H9 (cell line): ENCODE results near the gene COL4A4. TPM values are rescaled to one million over a fixed set of nuclear protein-coding genes. Genes with fewer than 3 reads are reported as not detected.

Source experiments
- DNase-seq: peaks from one replicate; pipeline ENCODE4 v3.0.0-alpha.2; 2017
- H2AFZ ChIP-seq: one replicate; pipeline ENCODE4 v1.6.1; 2013; ENCODE audit warnings: mild to moderate bottlenecking, low read length, control low read depth, moderate library complexity
- H2AK5ac ChIP-seq: 2 replicates; pipeline ENCODE4 v1.6.1; 2013; ENCODE audit warnings: low read length, control low read depth, mixed read lengths; ENCODE audit not compliant: insufficient read length
- H2BK120ac ChIP-seq: one replicate; pipeline ENCODE4 v1.6.1; 2013; ENCODE audit warnings: low read depth, mild to moderate bottlenecking, low read length, control low read depth, inconsistent platforms; ENCODE audit not compliant: poor library complexity, severe bottlenecking
- H2BK12ac ChIP-seq: 2 replicates; pipeline ENCODE4 v1.6.1; 2013; ENCODE audit warnings: low read length, control low read depth, mixed read lengths, low read depth; ENCODE audit not compliant: insufficient read length
- H2BK15ac ChIP-seq: 2 replicates; pipeline ENCODE4 v1.6.1; 2013; ENCODE audit warnings: low read depth, low read length, control low read depth
- H2BK20ac ChIP-seq: one replicate; pipeline ENCODE4 v1.6.1; 2013; ENCODE audit warnings: low read depth, mild to moderate bottlenecking, low read length, control low read depth, inconsistent platforms; ENCODE audit not compliant: poor library complexity, severe bottlenecking
- H2BK5ac ChIP-seq: 2 replicates; pipeline ENCODE4 v1.6.1; 2013; ENCODE audit warnings: low read length, control low read depth, mixed read lengths; ENCODE audit not compliant: insufficient read length
- H3K14ac ChIP-seq: 2 replicates; pipeline ENCODE4 v1.6.1; 2013; ENCODE audit warnings: low read length, control low read depth; ENCODE audit not compliant: insufficient read depth
- H3K18ac ChIP-seq: 2 replicates; pipeline ENCODE4 v1.6.1; 2013; ENCODE audit warnings: low read depth, mild to moderate bottlenecking, mixed read lengths, low read length, control low read depth; ENCODE audit not compliant: insufficient read length
- H3K23ac ChIP-seq: 2 replicates; pipeline ENCODE4 v1.6.1; 2013; ENCODE audit warnings: low read length, control low read depth, mixed read lengths, low read depth; ENCODE audit not compliant: insufficient read length
- H3K23me2 ChIP-seq: 2 replicates; pipeline ENCODE4 v1.6.1; 2013; ENCODE audit warnings: low read depth, mild to moderate bottlenecking, mixed read lengths, low read length, control low read depth; ENCODE audit not compliant: insufficient read length, poor library complexity, severe bottlenecking
- H3K27ac ChIP-seq: 2 replicates; pipeline ENCODE4 v1.5.1; 2013; ENCODE audit warnings: low read length, control low read depth, mixed read lengths, low read depth; ENCODE audit not compliant: insufficient read length
- H3K27me3 ChIP-seq: 2 replicates; pipeline ENCODE4 v1.6.1; 2013; ENCODE audit warnings: low read length, control low read depth, inconsistent platforms; ENCODE audit not compliant: insufficient read depth
- H3K4ac ChIP-seq: 2 replicates; pipeline ENCODE4 v1.6.1; 2013; ENCODE audit warnings: low read depth, mild to moderate bottlenecking, control low read depth, inconsistent platforms, low read length, moderate library complexity
- H3K4me1 ChIP-seq: 2 replicates; pipeline ENCODE4 v1.6.1; 2013; ENCODE audit warnings: low read length, control low read depth, inconsistent platforms; ENCODE audit not compliant: insufficient read depth
- H3K4me2 ChIP-seq: 2 replicates; pipeline ENCODE4 v1.6.1; 2013; ENCODE audit warnings: low read length, control low read depth, mixed read lengths; ENCODE audit not compliant: insufficient read length, insufficient read depth
- H3K56ac ChIP-seq: 2 replicates; pipeline ENCODE4 v1.6.1; 2013; ENCODE audit warnings: low read depth, mild to moderate bottlenecking, mixed read lengths, low read length, control low read depth; ENCODE audit not compliant: insufficient read length
- H3K79me1 ChIP-seq: 2 replicates; pipeline ENCODE4 v1.6.1; 2013; ENCODE audit warnings: low read depth, mild to moderate bottlenecking, moderate library complexity, low read length, control low read depth, inconsistent platforms; ENCODE audit not compliant: insufficient read depth, poor library complexity, severe bottlenecking
- H3K79me2 ChIP-seq: 2 replicates; pipeline ENCODE4 v1.6.1; 2013; ENCODE audit warnings: low read length, control low read depth, inconsistent platforms; ENCODE audit not compliant: insufficient read depth
- H3K9ac ChIP-seq: 2 replicates; pipeline ENCODE4 v1.6.1; 2013; ENCODE audit warnings: low read length, control low read depth, mixed read lengths; ENCODE audit not compliant: insufficient read length; ENCODE audit errors: extremely low read depth
- H3K9me3 ChIP-seq: one replicate; pipeline ENCODE4 v1.6.1; 2013; ENCODE audit warnings: low read depth, low read length, inconsistent platforms; ENCODE audit not compliant: control insufficient read depth
- H3T11ph ChIP-seq: one replicate; pipeline ENCODE4 v1.6.1; 2013; ENCODE audit warnings: mild to moderate bottlenecking, low read length, control low read depth, inconsistent platforms
- H4K20me1 ChIP-seq: one replicate; pipeline ENCODE4 v1.6.1; 2013; ENCODE audit not compliant: control insufficient read depth, insufficient read length, insufficient read depth
- H4K5ac ChIP-seq: 2 replicates; pipeline ENCODE4 v1.6.1; 2013; ENCODE audit warnings: low read depth, mild to moderate bottlenecking, mixed read lengths, low read length, control low read depth; ENCODE audit not compliant: insufficient read length
- H4K8ac ChIP-seq: replicated peaks from 2 replicates; pipeline ENCODE4 v1.6.1; 2013; ENCODE audit warnings: low read length, control low read depth, mixed read lengths, low read depth; ENCODE audit not compliant: insufficient read length
- H4K91ac ChIP-seq: 2 replicates; pipeline ENCODE4 v1.6.1; 2013; ENCODE audit warnings: low read depth, mild to moderate bottlenecking, moderate library complexity, mixed read lengths, low read length, control low read depth; ENCODE audit not compliant: insufficient read length
- H3K27ac Mint-ChIP-seq, 3 experiments: 2 replicates in 2 of 3; 3 replicates in 1 of 3; pipeline ENCODE4 v1.8.0; 2020 to 2021; ENCODE audit warnings: mixed read lengths in 3 of 3, mild to moderate bottlenecking in 1 of 3, moderate library complexity in 1 of 3
- H3K27me3 Mint-ChIP-seq: 2 replicates; pipeline ENCODE4 v1.8.0; 2021; ENCODE audit warnings: low read depth, mild to moderate bottlenecking, moderate library complexity, mixed read lengths
- H3K36me3 Mint-ChIP-seq, 3 experiments: 2 replicates in 2 of 3; 3 replicates in 1 of 3; pipeline ENCODE4 v1.8.0; 2020 to 2021; ENCODE audit warnings: low read depth in 3 of 3, mixed read lengths in 3 of 3; ENCODE audit not compliant: insufficient read depth in 1 of 3
- H3K4me1 Mint-ChIP-seq, 2 experiments: 2 replicates each; pipeline ENCODE4 v1.8.0; 2020; ENCODE audit warnings: mixed read lengths in 2 of 2
- H3K4me3 Mint-ChIP-seq, 2 experiments: 2 replicates in 1 of 2; 3 replicates in 1 of 2; pipeline ENCODE4 v1.8.0; 2020 to 2021; ENCODE audit warnings: mild to moderate bottlenecking in 2 of 2, mixed read lengths in 2 of 2, moderate library complexity in 1 of 2
- H3K9me3 Mint-ChIP-seq, 2 experiments: 2 replicates in 1 of 2; 3 replicates in 1 of 2; pipeline ENCODE4 v1.8.0; 2020; ENCODE audit warnings: mild to moderate bottlenecking in 2 of 2, mixed read lengths in 2 of 2, moderate library complexity in 1 of 2
- CTCF ChIP-seq: fragments of 200-600 bp; sonication (generic); conservative IDR thresholded peaks from 3 replicates; pipeline ENCODE4 v1.8.0; 2021; ENCODE audit warnings: antibody characterized with exemption, mild to moderate bottlenecking
- WGBS: extraction: QIAGEN DNeasy Blood & Tissue Kit; methylation state at CpG from one replicate; pipeline ENCODE4 v1.1.7; 2013; ENCODE audit warnings: missing lambda C conversion rate, low lambda C conversion rate, mixed read lengths; ENCODE audit not compliant: insufficient read length; ENCODE audit errors: extremely low coverage; 5-methylcytosine and 5-hydroxymethylcytosine counted together
- total RNA-seq: library from RNA; stranded (reverse); gene quantifications from 2 replicates; pipeline ENCODE4 v1.2.1, GENCODE V29; 2021

COL4A4 gene
- total RNA-seq, 1 experiment from 2014 or later = 0.92 TPM

DNA sequence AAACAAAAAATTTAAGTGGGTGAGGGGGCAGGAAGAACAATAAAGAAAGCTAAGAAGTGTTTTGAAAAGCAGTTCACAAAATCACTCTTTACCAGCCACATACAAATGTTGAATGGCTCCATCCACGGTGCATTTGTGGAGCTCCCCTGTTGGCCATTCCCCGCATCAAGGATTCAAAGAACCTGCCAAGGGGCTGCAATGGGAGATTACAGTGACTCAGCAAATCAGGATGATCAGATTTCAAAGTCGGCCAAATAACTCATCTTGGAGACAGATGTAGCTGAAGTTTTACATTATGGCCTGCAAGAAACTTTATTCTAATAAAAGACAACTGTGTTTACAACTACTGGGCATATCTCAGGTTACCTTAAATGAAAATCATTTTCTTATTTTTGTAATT is 27.4 kb upstream of the COL4A4 start:
- no peaks in the 10 kb centered on the region for H3K79me2 ChIP-seq
- H3K23ac ChIP-seq = no peak overlapping the region
- Mint-ChIP-seq H3K4me3 (no peak overlapping the region), H3K9me3 (no peaks in the 10 kb centered on the region), H3K4me1 (peaks cover 22 to 40% of the 10 kb centered on the region in 2 experiments), H3K27ac (peak overlapping the region in 2 of 3 experiments; percentile 55 to 60; a peak in 3 of 7 replicates), H3K36me3 (no peaks in the 10 kb centered on the region), H3K27me3 (no peaks in the 10 kb centered on the region; the same call in 1 of the 2 replicates)
- H3K9me3 ChIP-seq = no peaks in the 10 kb centered on the region
- no peak overlapping the region for H3K27ac ChIP-seq
- H2BK15ac ChIP-seq = no peak overlapping the region
- H4K8ac ChIP-seq = no peak overlapping the region
- H2BK5ac ChIP-seq = no peak overlapping the region
- no peak overlapping the region for H2BK120ac ChIP-seq
- H3K14ac ChIP-seq = no peak overlapping the region
- H2AFZ ChIP-seq = no peak overlapping the region
- WGBS = no CpG with 5 or more reads among the region's 3 CpGs
- no peak overlapping the region for H2AK5ac ChIP-seq
- H4K20me1 ChIP-seq = no peaks in the 10 kb centered on the region
- peak; percentile 46 for DNase-seq
- H4K5ac ChIP-seq = no peak overlapping the region
- H3K9ac ChIP-seq = no peak overlapping the region
- no peak overlapping the region for H2BK20ac ChIP-seq
- no peak overlapping the region for H4K91ac ChIP-seq
- H3K4me1 ChIP-seq = peaks cover 2% of the 10 kb centered on the region; the same call in 1 of the 2 replicates
- no peak overlapping the region for H3T11ph ChIP-seq
- H2BK12ac ChIP-seq = no peak overlapping the region
- no peaks in the 10 kb centered on the region for H3K23me2 ChIP-seq
- peak; percentile 37; the same call in 2 of the 3 replicates for TF ChIP-seq CTCF
- no peak overlapping the region for H3K4me2 ChIP-seq
- H3K56ac ChIP-seq = no peak overlapping the region
- no peaks in the 10 kb centered on the region for H3K27me3 ChIP-seq
- no peak overlapping the region for H3K4ac ChIP-seq
- no peak overlapping the region for H3K18ac ChIP-seq
- H3K79me1 ChIP-seq = no peaks in the 10 kb centered on the region
